SK-N-SH treated with all-trans-retinoic acid at 6 μM for 48 hours (cell line): ENCODE data around the gene PRKACG.

Experiments used
- ATAC-seq: fragments of 200-7000 bp; cut with Tn5 transposase; 3 replicates; pipeline ENCODE4 v1.9.1; 2020; ENCODE audit warnings: mild to moderate bottlenecking, moderate library complexity
- ARNTL ChIP-seq: fragments of 450-650 bp; formaldehyde crosslinking; IDR thresholded peaks from 2 replicates; pipeline ENCODE4 v1.5.0; 2020; ENCODE audit warnings: low read depth, mild to moderate bottlenecking, moderate library complexity, borderline replicate concordance
- BACH2 ChIP-seq: fragments of 250-450 bp; sonication (Bioruptor Pico); IDR thresholded peaks from 2 replicates; pipeline ENCODE4 v1.9.0; 2021; ENCODE audit warnings: mild to moderate bottlenecking, borderline replicate concordance
- CSDC2 ChIP-seq: fragments of 250-450 bp; sonication (Bioruptor Pico); IDR thresholded peaks from 2 replicates; pipeline ENCODE4 v1.5.0; 2020; ENCODE audit warnings: mild to moderate bottlenecking, moderate library complexity
- GLIS3 ChIP-seq: fragments of 250-450 bp; sonication (Bioruptor Pico); IDR thresholded peaks from 2 replicates; pipeline ENCODE4 v1.5.0; 2020; ENCODE audit warnings: mild to moderate bottlenecking, moderate library complexity
- ISL1 ChIP-seq: fragments of 250-450 bp; sonication (Bioruptor Pico); IDR thresholded peaks from 2 replicates; pipeline ENCODE4 v2.1.2; 2022; ENCODE audit warnings: mild to moderate bottlenecking, moderate library complexity
- OSR1 ChIP-seq: fragments of 250-450 bp; sonication (Bioruptor Pico); IDR thresholded peaks from 2 replicates; pipeline ENCODE4 v1.8.0; 2022; ENCODE audit warnings: moderate library complexity, mild to moderate bottlenecking, inconsistent platforms
- PPARA ChIP-seq: fragments of 250-450 bp; sonication (Bioruptor Pico); IDR thresholded peaks from 2 replicates; pipeline ENCODE4 v1.5.0; 2020; ENCODE audit warnings: mild to moderate bottlenecking, borderline replicate concordance
- RARB ChIP-seq: fragments of 250-450 bp; sonication (Bioruptor Pico); IDR thresholded peaks from 2 replicates; pipeline ENCODE4 v1.8.0; 2021; ENCODE audit warnings: mild to moderate bottlenecking, moderate library complexity
- TOX ChIP-seq: fragments of 250-450 bp; sonication (Bioruptor Pico); IDR thresholded peaks from 2 replicates; pipeline ENCODE4 v1.8.0; 2021; ENCODE audit warnings: mild to moderate bottlenecking, moderate library complexity, borderline replicate concordance
- ZC3H10 ChIP-seq: fragments of 250-450 bp; sonication (Bioruptor Pico); IDR thresholded peaks from 2 replicates; pipeline ENCODE4 v1.5.1; 2021; ENCODE audit warnings: mild to moderate bottlenecking, moderate library complexity
- ZFP3 ChIP-seq: fragments of 250-450 bp; sonication (Bioruptor Pico); IDR thresholded peaks from 2 replicates; pipeline ENCODE4 v1.5.0; 2020; ENCODE audit warnings: mild to moderate bottlenecking, moderate library complexity
- ZNF565 ChIP-seq: fragments of 450-650 bp; formaldehyde crosslinking; conservative IDR thresholded peaks from 2 replicates; pipeline ENCODE4 v1.5.0; 2020; ENCODE audit warnings: low read depth, mild to moderate bottlenecking, moderate library complexity
- ZNF70 ChIP-seq: fragments of 450-650 bp; formaldehyde crosslinking; IDR thresholded peaks from 2 replicates; pipeline ENCODE4 v1.5.0; 2020; ENCODE audit warnings: mild to moderate bottlenecking, moderate library complexity
- TF ChIP-seq, protein P1 (sequence below): fragments of 250-450 bp; sonication (Bioruptor Pico); IDR thresholded peaks from 2 replicates; pipeline ENCODE4 v1.5.1; 2021; ENCODE audit warnings: mild to moderate bottlenecking, moderate library complexity
- TF ChIP-seq, protein P2 (sequence below): fragments of 250-450 bp; sonication (Bioruptor Pico); IDR thresholded peaks from 2 replicates; pipeline ENCODE4 v1.5.1; 2020; ENCODE audit warnings: low read depth, mild to moderate bottlenecking, moderate library complexity
- TF ChIP-seq, protein P3 (sequence below): fragments of 250-450 bp; sonication (Bioruptor Pico); IDR thresholded peaks from 2 replicates; pipeline ENCODE4 v1.8.0; 2020; ENCODE audit warnings: mild to moderate bottlenecking, moderate library complexity, borderline replicate concordance
- TF ChIP-seq, protein P4 (sequence below): fragments of 250-450 bp; sonication (Bioruptor Pico); IDR thresholded peaks from 2 replicates; pipeline ENCODE4 v1.8.0; 2021; ENCODE audit warnings: low read depth, mild to moderate bottlenecking, moderate library complexity, borderline replicate concordance
- TF ChIP-seq, protein P5 (sequence below): fragments of 250-450 bp; sonication (Bioruptor Pico); IDR thresholded peaks from 2 replicates; pipeline ENCODE4 v1.5.0; 2020; ENCODE audit warnings: mild to moderate bottlenecking, moderate library complexity

Gene PRKACG

DNA sequence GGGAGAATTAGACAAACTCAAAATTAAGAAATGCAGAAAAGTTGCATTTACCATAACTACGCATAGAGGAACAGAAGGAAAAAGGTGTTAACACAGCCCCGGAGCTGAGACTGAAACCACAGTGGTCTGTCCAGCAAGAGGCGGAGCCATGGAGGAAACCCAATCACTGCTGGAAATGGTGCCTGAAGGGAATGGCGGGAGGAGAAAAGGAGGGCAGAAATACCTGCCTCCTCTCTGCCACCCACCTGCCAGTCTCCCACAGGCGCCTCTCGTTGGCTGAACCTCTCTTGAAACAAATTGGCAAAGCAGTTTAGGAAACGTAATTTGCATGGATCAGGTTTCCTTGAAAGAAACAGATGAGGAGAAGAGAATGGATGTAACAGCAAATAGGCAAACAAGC, 9.7 kb upstream of the PRKACG start:
- TF ChIP-seq, protein P1, sequence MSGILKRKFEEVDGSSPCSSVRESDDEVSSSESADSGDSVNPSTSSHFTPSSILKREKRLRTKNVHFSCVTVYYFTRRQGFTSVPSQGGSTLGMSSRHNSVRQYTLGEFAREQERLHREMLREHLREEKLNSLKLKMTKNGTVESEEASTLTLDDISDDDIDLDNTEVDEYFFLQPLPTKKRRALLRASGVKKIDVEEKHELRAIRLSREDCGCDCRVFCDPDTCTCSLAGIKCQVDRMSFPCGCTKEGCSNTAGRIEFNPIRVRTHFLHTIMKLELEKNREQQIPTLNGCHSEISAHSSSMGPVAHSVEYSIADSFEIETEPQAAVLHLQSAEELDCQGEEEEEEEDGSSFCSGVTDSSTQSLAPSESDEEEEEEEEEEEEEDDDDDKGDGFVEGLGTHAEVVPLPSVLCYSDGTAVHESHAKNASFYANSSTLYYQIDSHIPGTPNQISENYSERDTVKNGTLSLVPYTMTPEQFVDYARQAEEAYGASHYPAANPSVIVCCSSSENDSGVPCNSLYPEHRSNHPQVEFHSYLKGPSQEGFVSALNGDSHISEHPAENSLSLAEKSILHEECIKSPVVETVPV (CRISPR knock-in tag): no peak
- TF ChIP-seq ZNF565 (CRISPR knock-in tag) (no peak), ARNTL (CRISPR knock-in tag) (no peak), BACH2 (CRISPR knock-in tag) (no peak), TOX (CRISPR knock-in tag) (no peak), GLIS3 (CRISPR knock-in tag) (no peak)
- TF ChIP-seq, protein P2, sequence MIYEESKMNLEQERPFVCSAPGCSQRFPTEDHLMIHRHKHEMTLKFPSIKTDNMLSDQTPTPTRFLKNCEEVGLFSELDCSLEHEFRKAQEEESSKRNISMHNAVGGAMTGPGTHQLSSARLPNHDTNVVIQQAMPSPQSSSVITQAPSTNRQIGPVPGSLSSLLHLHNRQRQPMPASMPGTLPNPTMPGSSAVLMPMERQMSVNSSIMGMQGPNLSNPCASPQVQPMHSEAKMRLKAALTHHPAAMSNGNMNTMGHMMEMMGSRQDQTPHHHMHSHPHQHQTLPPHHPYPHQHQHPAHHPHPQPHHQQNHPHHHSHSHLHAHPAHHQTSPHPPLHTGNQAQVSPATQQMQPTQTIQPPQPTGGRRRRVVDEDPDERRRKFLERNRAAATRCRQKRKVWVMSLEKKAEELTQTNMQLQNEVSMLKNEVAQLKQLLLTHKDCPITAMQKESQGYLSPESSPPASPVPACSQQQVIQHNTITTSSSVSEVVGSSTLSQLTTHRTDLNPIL (CRISPR knock-in tag): no peak
- peak; percentile 50 for ATAC-seq

DNA sequence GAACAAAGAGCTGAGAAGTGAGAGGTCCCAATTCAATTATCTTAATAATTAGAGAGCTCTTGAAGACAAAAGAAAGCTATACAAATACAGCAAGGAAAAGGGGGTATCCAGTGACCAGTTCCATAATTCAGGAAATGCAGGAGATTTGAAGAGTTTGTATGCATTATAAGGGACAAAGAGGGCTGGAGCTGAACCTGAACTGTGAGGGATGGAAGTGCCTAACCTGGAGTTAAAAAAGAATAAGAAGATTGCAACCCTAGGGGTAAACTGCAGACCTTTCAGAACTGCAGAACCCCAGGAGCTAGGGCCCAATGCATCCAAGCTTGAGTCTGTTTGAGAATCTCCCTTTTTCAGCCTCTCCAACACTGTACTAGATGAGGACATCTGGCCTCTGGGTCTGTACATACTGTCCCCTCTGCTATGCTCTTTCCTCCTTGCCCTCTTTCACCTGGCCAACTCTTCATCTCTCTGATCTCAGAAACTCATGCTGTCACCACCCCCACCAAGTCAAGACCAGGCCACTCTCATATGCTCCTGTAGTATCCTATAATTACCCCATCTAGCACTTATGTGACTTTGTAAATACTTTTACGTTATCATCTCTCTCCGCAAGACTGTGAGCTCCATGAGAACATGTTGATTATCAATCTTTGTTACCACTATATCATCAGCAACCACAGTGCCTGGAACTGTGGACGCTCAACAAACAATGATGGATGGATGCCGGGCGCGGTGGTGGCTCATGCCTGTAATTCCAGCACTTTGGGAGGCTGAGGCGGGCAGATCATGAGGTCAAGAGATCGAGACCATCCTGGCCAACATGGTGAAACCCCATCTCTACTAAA, 6.6 kb upstream of the PRKACG start:
- TF ChIP-seq, protein P2 (CRISPR knock-in tag): no peak
- no peak for ATAC-seq

DNA sequence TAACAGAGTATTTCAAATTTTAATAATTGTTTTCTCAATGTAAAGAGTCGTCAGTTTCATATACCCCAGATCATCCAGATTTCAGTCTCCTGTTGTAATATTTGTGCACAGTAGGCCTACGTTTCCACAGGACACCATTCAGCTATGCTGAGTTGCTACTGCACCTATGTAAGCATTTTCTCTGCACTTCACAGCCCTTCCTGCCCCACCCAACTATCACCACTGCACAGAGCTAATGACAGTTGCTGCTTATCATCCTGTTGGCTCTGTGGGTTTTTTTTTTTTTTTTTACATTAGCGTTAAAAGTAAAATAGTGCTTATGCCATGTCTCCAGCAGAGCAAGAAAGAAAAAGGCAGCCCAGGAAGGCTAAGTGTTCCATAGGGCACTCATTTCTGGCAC, 5.9 kb upstream of the PRKACG start:
- no peak for TF ChIP-seq ZNF565 (CRISPR knock-in tag)
- TF ChIP-seq TOX (CRISPR knock-in tag): no peak
- no peak for TF ChIP-seq BACH2 (CRISPR knock-in tag)
- TF ChIP-seq CSDC2: no peak
- TF ChIP-seq, protein P3, sequence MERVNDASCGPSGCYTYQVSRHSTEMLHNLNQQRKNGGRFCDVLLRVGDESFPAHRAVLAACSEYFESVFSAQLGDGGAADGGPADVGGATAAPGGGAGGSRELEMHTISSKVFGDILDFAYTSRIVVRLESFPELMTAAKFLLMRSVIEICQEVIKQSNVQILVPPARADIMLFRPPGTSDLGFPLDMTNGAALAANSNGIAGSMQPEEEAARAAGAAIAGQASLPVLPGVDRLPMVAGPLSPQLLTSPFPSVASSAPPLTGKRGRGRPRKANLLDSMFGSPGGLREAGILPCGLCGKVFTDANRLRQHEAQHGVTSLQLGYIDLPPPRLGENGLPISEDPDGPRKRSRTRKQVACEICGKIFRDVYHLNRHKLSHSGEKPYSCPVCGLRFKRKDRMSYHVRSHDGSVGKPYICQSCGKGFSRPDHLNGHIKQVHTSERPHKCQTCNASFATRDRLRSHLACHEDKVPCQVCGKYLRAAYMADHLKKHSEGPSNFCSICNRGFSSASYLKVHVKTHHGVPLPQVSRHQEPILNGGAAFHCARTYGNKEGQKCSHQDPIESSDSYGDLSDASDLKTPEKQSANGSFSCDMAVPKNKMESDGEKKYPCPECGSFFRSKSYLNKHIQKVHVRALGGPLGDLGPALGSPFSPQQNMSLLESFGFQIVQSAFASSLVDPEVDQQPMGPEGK (CRISPR knock-in tag): no peak
- TF ChIP-seq, protein P4, sequence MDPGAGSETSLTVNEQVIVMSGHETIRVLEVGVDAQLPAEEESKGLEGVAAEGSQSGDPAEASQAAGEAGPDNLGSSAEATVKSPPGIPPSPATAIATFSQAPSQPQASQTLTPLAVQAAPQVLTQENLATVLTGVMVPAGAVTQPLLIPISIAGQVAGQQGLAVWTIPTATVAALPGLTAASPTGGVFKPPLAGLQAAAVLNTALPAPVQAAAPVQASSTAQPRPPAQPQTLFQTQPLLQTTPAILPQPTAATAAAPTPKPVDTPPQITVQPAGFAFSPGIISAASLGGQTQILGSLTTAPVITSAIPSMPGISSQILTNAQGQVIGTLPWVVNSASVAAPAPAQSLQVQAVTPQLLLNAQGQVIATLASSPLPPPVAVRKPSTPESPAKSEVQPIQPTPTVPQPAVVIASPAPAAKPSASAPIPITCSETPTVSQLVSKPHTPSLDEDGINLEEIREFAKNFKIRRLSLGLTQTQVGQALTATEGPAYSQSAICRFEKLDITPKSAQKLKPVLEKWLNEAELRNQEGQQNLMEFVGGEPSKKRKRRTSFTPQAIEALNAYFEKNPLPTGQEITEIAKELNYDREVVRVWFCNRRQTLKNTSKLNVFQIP (CRISPR knock-in tag): no peak
- no peak for TF ChIP-seq ZFP3
- TF ChIP-seq PPARA (CRISPR knock-in tag): no peak
- TF ChIP-seq OSR1 (CRISPR knock-in tag): no peak
- no peak for TF ChIP-seq RARB
- TF ChIP-seq, protein P2 (CRISPR knock-in tag): no peak
- no peak for TF ChIP-seq ISL1 (CRISPR knock-in tag)
- TF ChIP-seq ZC3H10 (CRISPR knock-in tag): no peak
- ATAC-seq: no peak

DNA sequence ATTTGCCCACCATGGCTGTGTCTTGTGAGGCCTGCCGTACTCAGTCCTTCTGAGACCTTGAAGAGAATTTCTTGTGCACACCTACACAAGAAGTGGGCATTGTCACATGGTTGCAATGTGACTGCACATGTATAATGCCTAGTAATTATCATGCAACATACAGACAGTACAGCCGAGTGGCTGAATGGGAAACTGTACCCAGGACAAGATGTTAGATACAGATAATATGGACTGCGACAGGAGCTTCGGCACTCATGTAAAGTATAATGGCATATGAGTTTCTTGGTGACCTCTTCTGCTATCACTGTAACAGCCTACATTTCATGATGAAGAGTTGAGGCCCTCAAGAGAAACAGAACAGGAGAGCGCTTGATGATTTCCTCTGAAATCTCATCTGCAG, 4.8 kb upstream of the PRKACG start:
- no peak for ATAC-seq
- TF ChIP-seq, protein P3 (CRISPR knock-in tag): no peak
- TF ChIP-seq ZNF70 (CRISPR knock-in tag) (no peak), ZC3H10 (CRISPR knock-in tag) (no peak), RARB (no peak), ZFP3 (no peak), ISL1 (CRISPR knock-in tag) (no peak)
- TF ChIP-seq, protein P5, sequence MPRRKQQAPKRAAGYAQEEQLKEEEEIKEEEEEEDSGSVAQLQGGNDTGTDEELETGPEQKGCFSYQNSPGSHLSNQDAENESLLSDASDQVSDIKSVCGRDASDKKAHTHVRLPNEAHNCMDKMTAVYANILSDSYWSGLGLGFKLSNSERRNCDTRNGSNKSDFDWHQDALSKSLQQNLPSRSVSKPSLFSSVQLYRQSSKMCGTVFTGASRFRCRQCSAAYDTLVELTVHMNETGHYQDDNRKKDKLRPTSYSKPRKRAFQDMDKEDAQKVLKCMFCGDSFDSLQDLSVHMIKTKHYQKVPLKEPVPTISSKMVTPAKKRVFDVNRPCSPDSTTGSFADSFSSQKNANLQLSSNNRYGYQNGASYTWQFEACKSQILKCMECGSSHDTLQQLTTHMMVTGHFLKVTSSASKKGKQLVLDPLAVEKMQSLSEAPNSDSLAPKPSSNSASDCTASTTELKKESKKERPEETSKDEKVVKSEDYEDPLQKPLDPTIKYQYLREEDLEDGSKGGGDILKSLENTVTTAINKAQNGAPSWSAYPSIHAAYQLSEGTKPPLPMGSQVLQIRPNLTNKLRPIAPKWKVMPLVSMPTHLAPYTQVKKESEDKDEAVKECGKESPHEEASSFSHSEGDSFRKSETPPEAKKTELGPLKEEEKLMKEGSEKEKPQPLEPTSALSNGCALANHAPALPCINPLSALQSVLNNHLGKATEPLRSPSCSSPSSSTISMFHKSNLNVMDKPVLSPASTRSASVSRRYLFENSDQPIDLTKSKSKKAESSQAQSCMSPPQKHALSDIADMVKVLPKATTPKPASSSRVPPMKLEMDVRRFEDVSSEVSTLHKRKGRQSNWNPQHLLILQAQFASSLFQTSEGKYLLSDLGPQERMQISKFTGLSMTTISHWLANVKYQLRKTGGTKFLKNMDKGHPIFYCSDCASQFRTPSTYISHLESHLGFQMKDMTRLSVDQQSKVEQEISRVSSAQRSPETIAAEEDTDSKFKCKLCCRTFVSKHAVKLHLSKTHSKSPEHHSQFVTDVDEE (CRISPR knock-in tag): no peak
- TF ChIP-seq, protein P2 (CRISPR knock-in tag): no peak
